Mesothelial cell of epicardium (in vitro differentiated cells): ENCODE data around the gene LRRC75A. TPM values are rescaled to one million over a fixed set of nuclear protein-coding genes. Genes with fewer than 3 reads are reported as not detected.

Experiments used
- DNase-seq, 2 experiments: peaks; one replicate each; pipeline ENCODE4 v3.0.0; 2021; ENCODE audit warnings: low spot score in 2 of 2; ENCODE audit not compliant: unreplicated experiment in 2 of 2
- H3K27ac Mint-ChIP-seq: 2 replicates; pipeline ENCODE4 v1.8.0; 2021; ENCODE audit warnings: mixed read lengths
- H3K27me3 Mint-ChIP-seq: 2 replicates; pipeline ENCODE4 v1.8.0; 2021; ENCODE audit warnings: low read depth, mixed read lengths
- H3K36me3 Mint-ChIP-seq: 2 replicates; pipeline ENCODE4 v1.8.0; 2021; ENCODE audit warnings: mixed read lengths
- H3K4me1 Mint-ChIP-seq: 2 replicates; pipeline ENCODE4 v1.8.0; 2021; ENCODE audit warnings: mixed read lengths
- H3K4me3 Mint-ChIP-seq: 2 replicates; pipeline ENCODE4 v1.8.0; 2021; ENCODE audit warnings: mild to moderate bottlenecking, moderate library complexity, mixed read lengths
- H3K9me3 Mint-ChIP-seq: 2 replicates; pipeline ENCODE4 v1.8.0; 2021; ENCODE audit warnings: mixed read lengths
- CTCF ChIP-seq: fragments of 200-600 bp; sonication (generic); IDR thresholded peaks from one replicate; pipeline ENCODE4 v1.5.0; 2021; ENCODE audit warnings: antibody characterized with exemption; ENCODE audit not compliant: unreplicated experiment
- total RNA-seq: library from RNA; stranded (reverse); gene quantifications from 3 replicates; pipeline ENCODE4 v1.2.1, GENCODE V29; 2021

LRRC75A gene
- total RNA-seq, 1 donor from 2014 or later = 4.0 TPM

- Mint-ChIP-seq H3K27ac (peak overlapping the region; percentile 90), H3K36me3 (no peaks in the 10 kb centered on the region), H3K27me3 (no peaks in the 10 kb centered on the region), H3K9me3 (no peaks in the 10 kb centered on the region), H3K4me3 (no peak overlapping the region), H3K4me1 (peaks cover 24% of the 10 kb centered on the region)
- no peak for DNase-seq
- no peak for TF ChIP-seq CTCF
Measured at GRCh38 chr17:16418685-16419068, 73.3 kb downstream of the LRRC75A start.

- H3K27me3 Mint-ChIP-seq = no peaks in the 10 kb centered on the region
- DNase-seq = no peak
- TF ChIP-seq CTCF = no peak
- peaks cover 24% of the 10 kb centered on the region for H3K4me1 Mint-ChIP-seq
- H3K27ac Mint-ChIP-seq = no peak overlapping the region
- H3K9me3 Mint-ChIP-seq = no peaks in the 10 kb centered on the region
- H3K4me3 Mint-ChIP-seq = no peak overlapping the region
- no peaks in the 10 kb centered on the region for H3K36me3 Mint-ChIP-seq
Measured at GRCh38 chr17:16417896-16418684, 73.9 kb downstream of the LRRC75A start.

- no peaks in the 10 kb centered on the region for H3K9me3 Mint-ChIP-seq
- H3K4me3 Mint-ChIP-seq = no peak overlapping the region
- H3K4me1 Mint-ChIP-seq = peaks cover 24% of the 10 kb centered on the region
- DNase-seq = no peak
- no peaks in the 10 kb centered on the region for H3K36me3 Mint-ChIP-seq
- H3K27me3 Mint-ChIP-seq = no peaks in the 10 kb centered on the region
- TF ChIP-seq CTCF = no peak
- no peak overlapping the region for H3K27ac Mint-ChIP-seq
Measured at GRCh38 chr17:16417399-16417798, 74.6 kb downstream of the LRRC75A start.

GRCh38 chr17:16415031-16415924 is 76.7 kb downstream of the LRRC75A start, which contains the start of gene TRPV2:
Gene TRPV2 (plus strand): TSS chr17:16415571. CDS start chr17:16417669, 2,098 bp downstream.
- no peak for DNase-seq

More at GRCh38 chr17:16415031-16415924, 76.7 kb downstream of the LRRC75A start, which contains the start of gene TRPV2:
- Mint-ChIP-seq H3K4me1 (peaks cover 24% of the 10 kb centered on the region), H3K9me3 (no peaks in the 10 kb centered on the region), H3K27me3 (no peaks in the 10 kb centered on the region), H3K36me3 (no peaks in the 10 kb centered on the region), H3K27ac (no peak within 1 kb of the TSS), H3K4me3 (peak within 1 kb of the TSS; percentile 30)
- no peak for TF ChIP-seq CTCF
